GM12801 (cell line): ENCODE results near the gene ZDHHC18.

ENCODE experiments used
- CTCF ChIP-seq: IDR thresholded peaks from one replicate; pipeline ENCODE4 v1.5.1; 2011; ENCODE audit warnings: control low read depth; ENCODE audit not compliant: insufficient read length; ENCODE audit errors: extremely low read depth

The ZDHHC18 gene

GRCh38 chr1:26844424-26845196 is 18.1 kb downstream of the ZDHHC18 start:
- TF ChIP-seq CTCF = no peak

GRCh38 chr1:26848499-26848898 is 22.0 kb downstream of the ZDHHC18 start:
- no peak for TF ChIP-seq CTCF

- no peak for TF ChIP-seq CTCF
Measured at GRCh38 chr1:26848941-26849774, 22.7 kb downstream of the ZDHHC18 start.

GRCh38 chr1:26851106-26851684 is 24.7 kb downstream of the ZDHHC18 start:
- TF ChIP-seq CTCF = no peak

GRCh38 chr1:26852701-26853100 is 26.2 kb downstream of the ZDHHC18 start:
- TF ChIP-seq CTCF = no peak

GRCh38 chr1:26853156-26853555 is 26.7 kb downstream of the ZDHHC18 start:
- no peak for TF ChIP-seq CTCF

GRCh38 chr1:26853600-26853999 is 27.1 kb downstream of the ZDHHC18 start:
- no peak for TF ChIP-seq CTCF
